ENCODE data around the gene MPV17.
"Not testable (repeated sequence)": the region's sequence is repeated elsewhere in the genome, so short reads cannot be mapped to it uniquely, and the experiment has no call there.

MPV17 gene

DNA sequence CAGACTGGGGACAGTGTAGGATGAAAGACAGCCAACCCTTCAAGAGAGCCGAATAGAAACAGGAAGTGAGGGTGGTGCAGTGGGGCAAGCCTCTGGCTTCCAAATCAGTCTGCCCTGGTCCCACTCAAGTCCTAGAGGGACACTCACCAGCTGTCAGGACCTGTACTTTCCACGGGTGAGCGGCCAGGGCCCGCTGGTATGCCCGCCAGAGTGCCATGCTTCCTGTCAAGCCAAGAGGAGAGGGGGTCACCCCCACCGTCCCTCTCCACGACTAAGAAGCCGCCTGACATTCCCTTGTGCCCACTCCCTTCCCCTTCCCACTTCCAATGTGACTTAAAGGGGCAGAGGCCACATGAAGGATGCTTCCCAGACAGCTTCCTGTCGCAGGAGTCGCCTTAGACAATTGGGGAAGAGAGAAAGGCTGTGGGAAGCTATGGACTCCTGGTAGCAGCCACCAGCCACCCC is 564 bp downstream of the MPV17 start:
- peak in 1 of 2 donors; percentile 16 for DNase-seq

DNA sequence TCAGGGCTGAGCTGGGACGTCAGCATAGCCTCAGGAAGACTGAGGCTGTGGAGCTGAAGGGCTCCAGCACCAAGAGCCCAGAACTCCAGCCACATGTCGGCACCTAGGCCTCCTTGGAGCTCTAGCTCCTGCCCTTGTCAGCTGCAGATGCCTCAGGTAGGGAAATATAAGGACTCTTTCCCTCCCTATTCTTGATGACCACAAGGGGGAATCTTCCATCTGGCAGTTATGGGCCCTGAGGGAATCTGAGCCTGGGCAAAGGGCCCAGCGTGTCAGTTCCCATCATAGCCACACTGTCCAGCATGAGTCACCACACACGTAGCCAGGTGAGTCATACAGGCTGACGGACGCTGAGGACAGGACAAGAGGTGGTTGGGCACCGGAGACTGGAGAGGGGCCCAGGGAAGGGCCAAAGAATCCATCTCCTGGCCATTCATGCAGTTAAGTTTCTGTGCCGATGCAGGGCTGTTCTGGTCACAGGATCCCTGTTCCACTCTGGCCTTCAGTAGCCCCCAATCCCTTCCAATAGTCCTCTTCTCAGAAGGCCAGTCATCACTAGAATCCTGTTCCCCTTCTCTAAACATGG is 1.8 kb downstream of the MPV17 start:
- DNase-seq: peak in 1 of 2 donors; percentile 18

DNA sequence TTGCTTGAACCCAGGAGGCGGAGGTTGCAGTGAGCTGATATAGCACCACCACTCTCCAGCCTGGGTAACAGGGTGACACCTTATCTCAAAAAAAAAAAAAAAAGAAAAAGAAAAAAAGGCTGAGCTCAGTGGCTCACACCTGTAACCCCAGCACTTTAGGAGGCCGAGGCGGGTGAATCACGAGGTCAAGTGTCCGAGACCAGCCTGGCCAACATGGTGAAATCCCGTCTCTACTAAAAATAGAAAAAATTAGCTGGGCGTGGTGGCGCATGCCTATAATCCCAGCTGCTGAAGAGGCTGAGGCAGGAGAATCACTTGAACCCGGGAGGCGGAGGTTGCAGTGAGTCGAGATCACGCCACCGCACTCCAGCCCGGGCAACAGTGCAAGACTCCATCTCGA is 3.1 kb downstream of the MPV17 start:
- DNase-seq: not testable (repeated sequence)

DNA sequence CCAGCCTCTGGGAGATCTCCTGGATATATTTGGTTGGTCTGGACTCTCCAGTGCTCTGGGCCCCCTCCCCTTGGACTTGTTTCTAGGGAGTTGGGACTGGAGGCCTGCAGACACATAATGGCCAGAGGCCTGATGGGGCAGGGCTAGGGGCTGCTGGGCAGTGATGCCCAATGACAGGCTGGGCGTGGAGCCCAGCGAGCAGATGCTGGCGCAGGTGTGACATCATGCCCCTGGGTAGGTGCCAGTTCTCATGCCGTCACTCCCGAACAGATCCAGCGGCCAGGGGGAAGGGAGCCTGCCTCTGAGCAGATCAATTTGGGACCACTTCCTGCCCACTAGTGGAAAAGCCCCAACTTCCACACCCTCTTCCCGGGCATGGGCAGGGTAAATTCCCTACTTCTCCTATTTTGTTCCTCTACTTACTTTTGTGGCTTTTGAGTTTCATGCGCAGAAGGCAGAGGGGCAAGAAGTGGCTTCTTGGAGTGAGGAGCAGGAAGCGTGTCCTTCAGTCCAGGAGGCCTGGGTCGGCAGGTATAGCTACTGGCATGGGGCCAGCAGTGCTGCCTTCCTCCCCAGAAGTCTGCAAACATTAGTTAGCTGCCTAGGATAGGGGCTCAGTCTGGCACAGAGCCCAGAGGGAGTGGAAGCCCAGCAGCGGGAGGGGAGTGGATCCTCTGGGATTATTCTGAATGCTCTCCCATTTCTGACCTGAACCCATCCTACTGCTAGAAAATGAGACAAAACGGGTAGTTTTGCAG is 6.1 kb downstream of the MPV17 start:
- DNase-seq: no peak

DNA sequence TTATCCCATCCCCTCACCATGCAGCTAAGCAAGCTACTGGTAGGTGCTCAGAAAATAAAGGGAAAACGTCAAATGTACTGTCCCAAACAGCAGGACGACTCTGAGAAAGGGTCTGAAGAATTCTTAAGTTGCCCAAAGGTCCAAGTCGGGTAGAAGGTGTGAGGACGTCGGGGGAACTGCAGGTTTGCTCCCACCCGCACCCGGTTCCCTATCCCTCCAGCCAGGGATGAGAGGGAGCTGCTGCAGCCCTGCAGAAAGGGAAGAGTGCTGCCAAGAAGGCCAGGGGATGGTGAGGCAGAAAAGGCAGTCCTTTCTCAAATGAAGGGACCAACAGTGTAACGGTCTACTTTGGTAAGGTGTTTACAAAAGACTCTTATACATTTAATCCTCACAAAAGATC is 7.8 kb downstream of the MPV17 start:
- no peak for DNase-seq

DNA sequence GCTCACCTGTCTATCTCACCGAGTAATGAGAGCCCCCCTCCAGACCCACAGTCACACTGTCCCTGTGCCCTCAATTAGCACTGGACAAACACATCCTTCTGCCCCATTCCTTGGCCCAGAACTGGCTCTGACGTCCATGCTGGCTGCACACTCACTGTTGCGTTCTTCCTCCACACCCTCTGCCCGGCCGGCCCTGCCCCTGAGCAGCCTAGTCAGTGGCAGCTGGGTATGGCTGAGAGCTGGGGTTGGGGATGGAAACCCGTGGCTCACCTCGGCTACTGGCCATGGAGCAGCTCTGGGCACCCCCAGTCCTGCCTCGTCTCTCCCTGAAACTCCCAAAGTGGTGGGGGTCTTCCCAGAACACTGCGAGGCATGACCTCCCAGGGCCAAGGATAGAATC is 8.2 kb downstream of the MPV17 start:
- DNase-seq: no peak

DNA sequence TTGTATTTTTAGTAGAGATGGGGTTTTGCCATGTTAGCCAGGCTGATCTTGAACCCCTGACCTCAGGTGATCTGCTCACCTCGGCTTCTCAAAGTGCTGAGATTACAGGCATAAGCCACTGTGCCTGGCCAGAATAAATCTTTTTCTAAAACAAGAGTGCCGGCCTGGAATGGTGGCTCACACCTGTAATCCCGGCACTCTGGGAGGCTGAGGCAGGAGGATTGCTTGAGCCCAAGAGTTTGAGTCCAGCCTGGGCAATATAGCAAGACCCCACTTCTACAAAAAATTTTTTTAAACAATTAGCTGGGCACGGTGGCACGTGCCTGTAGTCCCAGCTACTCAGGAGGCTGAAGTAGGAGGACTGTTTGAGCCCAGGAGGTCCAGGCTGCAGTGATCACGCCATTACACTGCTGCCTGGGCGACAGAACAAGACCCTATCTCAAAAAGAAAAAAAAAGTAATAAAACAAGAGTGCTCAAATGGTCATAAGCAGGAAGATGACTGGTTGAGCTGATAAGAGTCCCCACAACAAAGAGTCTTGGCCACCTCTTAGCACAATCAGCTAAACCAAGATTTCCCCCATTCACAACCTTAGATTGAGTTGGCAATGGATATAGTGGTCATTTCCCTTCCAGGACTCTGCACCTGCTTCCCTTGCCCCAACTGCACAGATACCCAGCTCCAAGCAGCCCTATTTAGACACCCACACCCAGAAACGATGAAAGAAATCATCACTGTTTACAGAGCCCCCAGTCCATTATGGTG is 8.8 kb downstream of the MPV17 start:
- DNase-seq: no peak

DNA sequence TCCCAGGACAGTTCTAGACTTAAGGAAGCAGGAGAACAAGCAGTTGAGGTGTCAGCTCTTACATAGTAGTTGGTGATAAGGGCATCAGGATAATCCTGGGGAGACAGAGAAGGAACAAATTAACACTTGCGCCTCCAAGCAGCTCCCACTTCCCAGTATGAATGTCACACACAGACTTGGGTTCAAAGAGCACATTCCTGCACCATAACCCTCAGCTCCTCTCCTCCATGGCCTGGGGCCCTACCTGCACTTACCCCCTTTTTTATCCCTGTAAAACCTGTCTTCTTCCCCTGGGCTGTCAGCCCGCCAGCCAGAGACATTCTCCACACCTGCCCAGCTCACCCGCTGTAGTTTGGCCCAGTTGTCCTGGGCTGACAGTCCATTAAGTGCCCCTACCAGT is 10.7 kb downstream of the MPV17 start:
- no peak for DNase-seq

DNA sequence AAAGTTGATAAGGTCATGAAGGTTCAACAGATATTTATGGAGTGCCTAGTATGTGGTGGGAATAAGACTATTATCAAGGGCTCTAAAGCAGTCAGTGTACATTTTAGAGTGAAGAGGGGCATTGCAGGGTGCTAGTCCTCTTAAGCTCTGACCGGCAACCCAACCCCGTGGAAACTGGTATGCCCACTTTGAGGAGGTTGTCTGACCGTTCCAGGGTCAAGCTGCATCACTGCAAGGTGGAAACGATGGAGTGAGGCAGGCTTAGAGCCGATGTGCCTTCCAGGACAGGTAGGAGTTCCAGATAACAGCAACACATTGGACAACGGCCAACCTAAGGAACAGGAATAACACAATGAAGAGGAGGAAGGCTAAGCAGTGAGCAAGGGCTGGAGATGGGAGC is 13.2 kb downstream of the MPV17 start:
- DNase-seq: no peak

DNA sequence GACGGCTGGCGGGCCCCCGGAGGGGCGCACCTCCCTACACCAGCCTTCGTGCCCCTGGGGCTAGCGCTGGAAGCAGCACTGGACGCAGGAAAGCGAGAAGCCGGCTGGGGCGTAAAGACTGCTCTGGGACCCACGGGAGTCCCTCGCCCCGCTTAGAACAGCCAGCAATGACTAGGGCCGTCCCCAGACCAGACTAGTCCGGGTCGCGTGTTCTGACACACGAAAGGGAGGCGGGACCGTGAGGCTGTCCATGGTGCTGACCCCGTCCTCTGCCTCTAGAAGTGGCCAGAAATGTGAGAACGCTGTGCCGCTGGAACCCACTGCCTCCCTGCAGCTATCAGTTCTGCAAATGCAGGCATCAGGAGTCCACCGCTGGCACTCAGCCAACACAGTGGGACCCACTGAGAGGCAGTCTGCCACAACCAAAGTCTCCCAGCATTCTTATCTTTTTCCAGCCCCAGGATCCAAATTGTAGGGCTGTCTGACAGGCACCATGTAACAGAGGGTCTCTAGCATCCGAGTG is 14.5 kb downstream of the MPV17 start, which contains the start of gene UCN:
Gene UCN, minus strand, starts transcription at position 87 of the 523 bp plus-strand sequence. CDS start 550 bp downstream, outside the sequence.
- no peak for DNase-seq

DNA sequence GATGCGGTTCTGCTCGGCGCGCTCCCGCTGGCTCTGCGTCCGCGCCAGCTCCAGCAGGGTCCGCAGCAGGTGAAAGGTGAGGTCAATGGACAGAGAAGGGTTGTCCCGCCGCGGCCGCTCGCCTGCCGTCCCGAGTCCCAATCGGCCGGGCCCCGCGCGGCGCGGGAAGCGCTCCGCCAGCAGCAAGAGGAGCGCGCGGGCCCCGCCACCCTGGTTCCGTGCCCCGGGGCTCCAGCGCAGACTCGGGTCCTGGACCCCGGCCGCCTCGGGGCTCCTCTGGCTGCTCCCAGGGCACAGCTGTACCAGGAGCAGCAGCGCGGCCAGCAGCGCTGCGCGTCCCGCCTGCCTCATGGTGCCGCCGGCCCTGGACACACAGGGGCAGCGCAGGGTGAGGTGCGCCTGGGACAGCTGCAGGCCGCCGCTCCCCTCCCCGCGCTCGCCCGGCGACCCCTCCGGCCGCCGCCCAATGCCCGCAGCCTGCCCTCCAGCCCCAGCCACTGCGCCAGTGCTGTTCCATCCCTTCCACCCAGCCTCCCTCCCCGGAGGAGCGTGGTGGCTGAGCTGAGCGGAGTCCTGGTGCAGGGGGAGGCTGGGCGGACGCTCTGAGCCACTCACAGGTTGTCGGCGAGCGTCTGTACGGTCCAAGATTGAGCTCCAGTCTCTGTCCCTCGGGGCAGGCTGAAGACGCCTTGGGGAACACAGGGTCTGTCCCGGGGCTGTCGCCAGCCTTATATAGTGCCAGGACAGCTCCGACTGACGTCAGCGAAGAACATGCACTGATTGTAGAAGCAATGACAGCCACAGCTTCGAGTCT is 15.1 kb downstream of the MPV17 start:
- no peak for DNase-seq

DNA sequence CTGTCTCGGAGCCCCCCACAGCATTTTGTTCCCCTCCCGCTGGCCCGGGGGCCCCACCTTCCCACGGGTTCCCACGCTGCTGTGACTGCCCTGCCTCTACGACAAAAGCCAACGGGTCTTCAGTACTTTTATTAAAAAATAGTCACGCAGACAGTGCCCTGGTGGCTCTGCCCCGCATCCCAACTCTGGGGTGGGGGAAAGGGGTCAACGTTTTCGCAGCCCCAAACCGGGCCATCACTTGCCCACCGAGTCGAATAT is 15.7 kb downstream of the MPV17 start:
- DNase-seq: no peak

DNA sequence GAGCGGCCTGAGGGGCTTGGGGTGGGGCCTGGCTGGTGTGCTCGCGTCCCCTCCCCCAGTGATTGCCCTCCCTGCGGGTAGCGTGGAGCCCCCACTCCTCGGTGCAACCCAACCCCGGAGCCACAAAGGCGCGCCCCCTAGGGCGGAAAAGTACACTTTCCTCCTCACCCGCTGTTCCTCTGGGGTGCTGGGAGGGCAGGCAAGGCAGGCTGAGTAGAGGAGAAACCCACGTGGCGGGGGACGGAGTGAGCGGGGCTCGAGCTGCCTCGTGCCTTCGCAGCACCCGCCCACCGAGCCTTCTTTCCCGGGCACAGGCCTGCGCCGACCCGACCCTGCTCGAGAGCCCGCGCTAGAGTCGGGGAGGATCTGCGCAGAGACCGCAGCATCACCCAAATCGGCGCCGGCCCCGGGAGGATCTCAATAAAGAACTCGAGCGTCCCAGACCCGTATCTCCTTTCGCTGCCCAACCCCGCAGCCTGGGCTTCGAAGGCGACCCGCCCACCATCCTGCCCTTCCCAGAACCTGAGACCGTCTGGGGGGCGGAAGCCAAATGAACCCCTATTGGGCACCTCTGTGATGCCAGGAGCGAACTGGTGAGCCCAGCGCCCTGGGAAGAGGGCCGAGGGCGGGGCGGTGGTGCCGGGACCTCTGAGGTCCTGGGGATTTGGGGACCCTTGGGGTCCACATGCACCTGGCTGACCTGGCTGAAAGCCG is 16.2 kb downstream of the MPV17 start:
- DNase-seq: peak in 1 of 2 donors; percentile 23

DNA sequence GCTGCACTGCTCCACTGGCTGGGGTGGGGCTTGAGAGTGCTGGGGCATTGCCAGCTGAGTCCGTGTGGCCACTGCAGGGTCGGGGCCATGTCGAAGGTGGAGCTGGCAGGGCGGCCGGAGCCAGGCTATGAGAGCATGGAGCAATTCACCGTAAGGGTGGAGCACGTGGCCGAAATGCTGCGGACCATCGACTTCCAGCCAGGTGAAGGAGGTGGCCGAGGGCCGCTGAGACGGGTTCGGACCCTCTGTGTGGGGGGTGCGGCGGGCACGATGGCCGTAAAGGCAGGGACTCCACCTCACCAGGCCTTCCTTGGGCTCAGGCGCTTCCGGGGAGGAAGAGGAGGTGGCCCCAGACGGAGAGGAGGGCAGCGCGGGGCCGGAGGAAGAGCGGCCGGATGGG is 16.8 kb downstream of the MPV17 start:
- no peak for DNase-seq

DNA sequence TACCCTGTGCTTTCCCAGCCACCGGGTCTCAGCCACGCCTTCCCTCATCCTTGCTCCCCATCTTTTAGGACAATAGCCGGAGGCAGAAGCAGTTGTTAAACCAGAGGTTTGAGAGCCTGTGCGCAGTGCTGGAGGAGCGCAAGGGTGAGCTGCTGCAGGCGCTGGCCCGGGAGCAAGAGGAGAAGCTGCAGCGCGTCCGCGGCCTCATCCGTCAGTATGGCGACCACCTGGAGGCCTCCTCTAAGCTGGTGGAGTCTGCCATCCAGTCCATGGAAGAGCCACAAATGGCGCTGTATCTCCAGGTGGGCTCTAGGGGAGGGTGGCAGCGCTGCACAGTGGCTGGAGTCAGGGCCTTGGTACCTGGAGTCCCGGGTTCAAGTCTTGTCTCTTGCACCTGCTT is 17.4 kb downstream of the MPV17 start:
- DNase-seq: no peak

DNA sequence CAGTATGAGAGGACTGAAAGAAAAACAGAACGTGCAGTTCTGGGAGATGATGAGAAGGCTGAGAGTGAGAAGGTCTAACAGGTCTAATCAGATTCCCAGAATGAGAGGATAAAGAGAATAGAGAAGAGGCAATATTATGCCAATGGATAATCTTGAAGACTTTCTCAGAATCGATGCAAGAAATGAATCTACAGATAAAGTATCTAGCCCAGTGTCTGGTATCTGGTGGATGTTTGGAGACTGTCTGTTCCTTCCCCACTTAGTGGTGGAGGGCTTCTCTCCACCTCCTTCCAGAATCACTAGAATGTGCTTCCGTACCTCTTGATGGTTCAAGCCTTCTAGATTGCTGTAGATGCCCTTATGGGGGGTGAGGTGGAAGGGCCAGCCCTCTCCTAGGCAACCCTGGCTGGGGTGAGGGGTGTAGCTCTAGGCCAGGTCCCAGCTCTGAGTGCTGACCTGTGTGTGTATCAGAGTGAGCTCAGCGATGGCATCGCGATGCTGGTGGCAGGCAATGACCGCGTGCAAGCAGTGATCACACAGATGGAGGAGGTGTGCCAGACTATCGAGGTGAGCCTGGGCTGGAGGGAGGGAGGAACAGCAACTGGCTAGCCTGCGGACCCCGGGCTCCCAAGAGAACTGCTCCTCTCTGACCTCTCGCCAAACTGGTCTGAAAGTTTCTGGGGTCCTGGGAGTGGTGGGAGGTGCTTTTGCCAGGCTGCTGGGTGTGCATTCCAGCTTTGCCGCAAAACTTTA is 18.2 kb downstream of the MPV17 start:
- no peak for DNase-seq

DNA sequence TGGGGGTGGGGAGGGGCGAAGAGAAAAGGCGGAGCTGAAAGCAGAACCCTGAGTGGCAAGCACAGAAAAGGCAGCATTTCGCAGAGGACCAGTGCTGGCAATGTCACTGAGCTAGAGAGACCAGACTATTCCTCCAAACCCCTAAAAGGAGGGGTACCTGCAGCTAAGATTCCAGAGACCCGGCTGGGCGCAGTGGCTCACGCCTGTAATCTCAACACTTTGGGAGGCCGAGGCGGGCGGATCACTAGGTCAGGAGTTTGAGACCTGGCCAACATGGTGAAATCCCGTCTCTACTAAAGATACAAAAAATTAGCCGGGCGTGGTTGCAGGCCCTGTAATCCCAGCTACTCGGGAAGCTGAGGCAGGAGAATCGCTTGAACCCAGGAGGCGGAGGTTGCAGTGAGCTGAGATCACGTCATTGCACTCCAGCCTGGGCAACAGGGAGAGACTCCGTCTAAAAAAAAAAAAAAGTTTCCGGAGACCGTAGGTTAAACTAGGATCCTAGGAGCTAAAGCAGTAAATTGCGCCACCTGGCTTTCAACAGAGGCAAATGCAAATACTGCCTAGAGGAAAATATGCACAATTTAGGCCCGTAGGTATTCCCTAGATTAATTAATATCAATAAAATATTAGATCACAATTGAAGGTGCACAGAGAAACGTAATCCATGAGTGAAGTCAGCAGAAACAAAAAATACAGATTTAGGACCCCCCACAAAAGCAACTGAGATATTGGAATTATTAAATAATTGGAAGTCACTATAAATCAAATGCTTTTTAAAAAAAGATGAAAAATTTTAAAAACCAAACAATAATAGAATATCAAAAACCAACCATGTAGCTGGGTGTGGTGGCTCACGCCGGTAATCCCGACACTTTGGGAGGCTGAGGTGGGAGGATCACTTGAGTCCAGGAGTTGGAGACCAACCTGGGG is 19.5 kb downstream of the MPV17 start:
- DNase-seq: peak; percentile 48 to 62

DNA sequence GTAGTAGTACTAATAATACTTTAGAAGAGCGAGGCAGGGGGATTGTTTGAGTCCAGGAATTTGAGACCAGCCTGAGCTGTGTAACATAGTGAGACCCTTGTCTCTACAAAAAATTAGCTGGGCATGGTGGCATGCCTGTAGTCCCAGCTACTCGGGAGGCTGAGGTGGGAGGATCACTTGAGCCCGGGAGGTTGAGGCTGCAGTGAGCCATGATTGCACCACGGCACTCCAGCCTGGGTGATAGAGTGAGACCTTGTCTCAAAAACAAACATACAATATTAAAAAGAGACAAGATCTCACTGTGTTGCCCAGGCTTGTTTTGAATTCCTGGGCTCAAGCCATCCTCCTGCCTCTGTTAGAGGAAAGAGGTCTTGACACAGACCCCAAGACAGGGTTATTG is 22.3 kb downstream of the MPV17 start:
- not testable (repeated sequence) for DNase-seq

DNA sequence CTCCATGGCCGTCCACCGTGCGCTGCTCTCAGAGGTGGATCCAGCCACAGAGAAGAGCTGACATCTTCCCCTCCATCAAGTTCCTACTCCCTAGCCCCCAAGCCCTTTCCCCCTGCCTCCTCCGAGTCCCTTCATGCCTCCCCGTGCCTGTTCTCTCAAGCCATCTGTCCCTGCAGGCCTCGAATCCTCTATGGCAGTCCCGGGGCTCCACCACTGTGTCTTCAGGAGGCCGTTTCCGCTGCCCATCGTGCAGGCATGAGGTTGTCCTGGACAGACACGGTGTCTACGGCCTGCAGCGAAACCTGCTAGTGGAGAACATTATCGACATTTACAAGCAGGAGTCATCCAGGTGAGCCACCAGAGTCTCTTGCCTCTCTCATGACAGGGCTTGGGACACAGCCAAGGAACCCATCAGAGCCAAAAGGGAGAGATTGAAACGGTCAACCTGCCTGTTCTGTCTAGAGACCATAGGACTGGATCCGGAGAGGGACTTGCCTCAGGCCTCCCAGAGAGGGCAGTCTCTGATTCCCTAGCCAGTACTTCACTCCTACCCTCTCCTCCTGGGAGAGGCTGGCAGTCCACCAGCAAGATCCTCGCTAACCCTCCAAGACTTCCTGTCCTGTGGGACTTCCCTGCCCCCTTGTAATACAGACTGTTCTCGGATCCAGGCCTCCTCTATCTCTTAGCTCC is 24.4 kb downstream of the MPV17 start:
- no peak for DNase-seq

DNA sequence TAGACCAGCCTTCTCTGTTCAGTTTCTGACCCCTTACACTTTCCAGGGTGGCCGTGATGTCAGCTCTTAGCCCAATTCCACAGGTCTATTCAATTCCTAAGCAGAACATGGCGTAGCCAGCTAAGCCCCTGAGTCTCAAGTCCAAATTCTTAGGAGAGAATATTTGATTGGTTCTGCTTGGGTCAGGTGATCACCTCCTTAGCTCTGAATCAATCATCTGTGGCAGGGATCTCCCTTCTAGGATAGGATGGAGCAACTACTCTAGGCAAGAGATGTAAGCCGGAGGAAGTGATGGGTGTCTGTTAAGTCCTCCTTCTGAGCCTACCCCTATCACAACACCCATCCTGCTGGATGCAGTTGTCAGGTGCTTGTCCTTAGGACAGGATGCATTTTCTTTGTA is 25.7 kb downstream of the MPV17 start:
- DNase-seq: no peak

Data from CD4-positive, alpha-beta T cell treated with Interleukin-1 beta for 1 hour (primary cell).